ENCODE measurements around the gene COX8A. TPM values are rescaled to one million over a fixed set of nuclear protein-coding genes. Genes with fewer than 3 reads are reported as not detected.

The COX8A gene
- total RNA-seq, 1 donor = 173 TPM

DNA sequence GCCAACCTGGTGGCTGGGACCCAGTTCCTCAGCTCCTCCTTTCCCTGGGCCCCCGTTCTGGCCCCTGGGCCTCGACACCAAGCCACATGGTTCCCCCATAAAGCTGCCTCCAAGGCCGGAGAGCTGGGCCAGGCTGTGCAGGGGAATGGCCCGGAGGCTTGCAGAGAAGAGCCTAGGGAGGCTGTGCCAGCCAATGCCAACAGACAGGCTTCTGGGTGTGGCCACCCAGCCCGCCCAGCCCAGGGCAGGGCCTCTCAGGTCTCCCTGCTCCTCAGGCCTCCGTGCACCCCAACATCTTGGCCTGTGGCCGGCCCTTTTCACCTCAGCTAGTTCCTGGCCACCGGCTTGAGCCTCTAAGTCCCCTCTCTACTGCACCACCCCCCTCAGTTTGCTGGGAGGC is 43.9 kb downstream of the COX8A start:
- Histone ChIP-seq H3K4me3 (ENCODE audit: low read length) (no peak overlapping the region), H3K4me1 (ENCODE audit: insufficient read depth, low read length) (no peaks in the 10 kb centered on the region), H3K27me3 (ENCODE audit: insufficient read depth, low read length) (no peaks in the 10 kb centered on the region), H3K9me3 (ENCODE audit: low read depth, low read length) (no peaks in the 10 kb centered on the region)

- Histone ChIP-seq H3K9me3 (ENCODE audit: low read depth, low read length) (no peaks in the 10 kb centered on the region), H3K4me1 (ENCODE audit: insufficient read depth, low read length) (no peaks in the 10 kb centered on the region), H3K4me3 (ENCODE audit: low read length) (no peak overlapping the region), H3K27me3 (ENCODE audit: insufficient read depth, low read length) (no peaks in the 10 kb centered on the region)
These were observed 45.0 kb downstream of the COX8A start for GRCh38 chr11:64019106-64020037.

- Histone ChIP-seq H3K27me3 (ENCODE audit: insufficient read depth, low read length) (no peaks in the 10 kb centered on the region), H3K4me3 (ENCODE audit: low read length) (no peak overlapping the region), H3K4me1 (ENCODE audit: insufficient read depth, low read length) (no peaks in the 10 kb centered on the region), H3K9me3 (ENCODE audit: low read depth, low read length) (no peaks in the 10 kb centered on the region)
These were observed 46.7 kb downstream of the COX8A start for GRCh38 chr11:64020976-64021756.

GRCh38 chr11:64021757-64022093 is 47.3 kb downstream of the COX8A start:
- no peaks in the 10 kb centered on the region for H3K27me3 ChIP-seq (ENCODE audit: insufficient read depth, low read length)
- H3K9me3 ChIP-seq (ENCODE audit: low read depth, low read length) = no peaks in the 10 kb centered on the region
- no peaks in the 10 kb centered on the region for H3K4me1 ChIP-seq (ENCODE audit: insufficient read depth, low read length)
- H3K4me3 ChIP-seq (ENCODE audit: low read length) = no peak overlapping the region

DNA sequence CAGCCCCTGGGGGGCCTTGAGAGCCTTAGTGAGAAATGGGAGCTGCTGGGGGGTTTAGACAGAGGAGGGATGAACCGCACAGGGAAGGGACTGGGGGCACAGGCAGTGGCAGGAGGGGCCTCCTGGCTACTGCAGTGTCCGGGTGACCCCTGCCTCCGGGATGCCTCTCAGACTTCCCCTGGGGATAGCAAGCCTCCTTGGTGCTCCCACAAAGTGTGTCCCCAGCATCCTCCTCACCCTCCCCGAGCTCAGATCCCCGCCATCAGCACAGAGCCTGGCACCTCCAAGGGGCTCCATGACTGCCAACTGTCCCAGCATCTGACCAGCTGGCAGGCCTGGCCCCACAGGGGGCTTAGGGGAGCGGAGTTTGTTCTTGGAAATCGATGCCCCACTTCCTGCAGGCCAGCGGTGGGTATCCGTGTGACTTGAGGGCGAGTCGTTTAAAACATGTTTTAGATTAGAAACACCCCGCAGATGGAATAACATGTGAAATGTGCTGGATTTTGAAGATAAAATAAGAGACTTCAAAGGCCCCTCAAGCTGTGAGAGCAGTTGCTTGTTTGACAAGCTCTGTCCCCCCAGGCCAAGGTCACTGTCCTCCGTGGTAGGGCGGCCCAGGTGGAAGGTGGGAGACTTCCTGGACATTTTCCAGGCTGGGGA is 47.8 kb downstream of the COX8A start:
- Histone ChIP-seq H3K27me3 (ENCODE audit: insufficient read depth, low read length) (no peaks in the 10 kb centered on the region), H3K4me1 (ENCODE audit: insufficient read depth, low read length) (no peaks in the 10 kb centered on the region), H3K9me3 (ENCODE audit: low read depth, low read length) (no peaks in the 10 kb centered on the region), H3K4me3 (ENCODE audit: low read length) (no peak overlapping the region)

DNA sequence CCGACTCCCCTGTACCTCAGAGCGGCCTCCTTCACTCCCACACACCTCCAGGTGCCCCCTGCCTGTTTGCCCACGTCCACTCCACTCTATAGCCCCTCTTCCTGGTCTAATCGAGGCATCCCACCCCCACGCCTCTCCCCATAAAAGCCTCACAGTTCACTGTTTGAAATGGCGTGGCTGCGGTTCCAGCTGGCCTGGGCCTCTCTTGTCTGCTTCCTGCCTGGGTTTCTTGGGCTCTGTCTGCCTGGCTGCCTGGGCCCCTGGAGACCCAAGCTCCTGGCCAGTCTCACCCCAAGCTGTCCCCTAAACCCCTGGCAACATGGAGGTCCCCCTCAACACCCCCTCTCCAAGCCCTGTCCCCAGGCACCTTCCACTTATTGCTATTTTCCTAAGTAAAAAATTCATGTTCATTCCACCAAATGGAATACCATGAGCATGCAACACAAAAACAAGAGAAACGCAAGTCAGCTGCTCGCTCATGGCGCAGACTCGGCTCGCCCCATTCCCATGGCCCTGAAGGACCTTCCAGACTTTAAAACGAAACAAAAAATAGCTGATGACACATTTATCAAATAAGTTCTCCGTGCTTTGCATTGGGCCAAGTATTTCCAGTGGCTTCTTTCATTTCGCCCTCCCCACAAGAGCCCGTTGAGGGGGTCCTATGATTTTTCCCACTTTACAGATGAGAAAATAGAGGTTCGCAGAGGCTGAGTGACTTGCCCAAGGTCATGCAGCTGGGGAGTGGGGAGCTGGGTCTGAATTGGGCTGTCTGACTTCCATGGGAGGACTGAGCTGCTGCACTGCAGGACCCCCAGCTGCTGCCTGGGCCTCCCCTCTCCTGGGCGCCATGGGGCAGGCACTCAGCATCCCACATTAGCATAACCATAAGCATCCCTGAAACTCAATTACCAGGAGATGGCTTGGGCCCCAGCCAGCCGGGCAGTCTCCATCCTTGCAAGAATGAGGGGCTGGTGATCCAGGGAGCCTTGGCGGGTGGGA is 49.6 kb downstream of the COX8A start:
- Histone ChIP-seq H3K9me3 (ENCODE audit: low read depth, low read length) (no peaks in the 10 kb centered on the region), H3K4me3 (ENCODE audit: low read length) (no peak overlapping the region), H3K27me3 (ENCODE audit: insufficient read depth, low read length) (no peaks in the 10 kb centered on the region)

DNA sequence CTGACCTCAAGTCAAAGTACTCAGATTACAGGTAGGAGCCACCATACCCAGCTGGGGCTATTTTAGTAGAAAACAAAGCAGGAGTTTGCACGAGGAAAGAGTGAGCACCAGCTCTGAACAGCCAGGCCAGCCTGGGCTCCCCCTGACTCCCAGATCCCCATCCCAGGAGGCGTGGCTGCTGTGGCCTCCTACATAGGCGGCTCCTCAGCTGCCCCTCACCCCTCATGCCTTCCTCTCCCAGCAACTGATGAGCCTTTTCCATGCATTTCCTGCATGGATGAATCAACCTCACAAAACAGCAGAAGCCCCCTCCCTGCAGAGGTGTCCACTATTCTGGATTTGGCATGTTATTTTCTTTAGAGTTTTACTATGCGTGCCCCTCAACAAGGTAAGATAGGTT is 50.8 kb downstream of the COX8A start:
- Histone ChIP-seq H3K9me3 (ENCODE audit: low read depth, low read length) (no peaks in the 10 kb centered on the region), H3K27me3 (ENCODE audit: insufficient read depth, low read length) (no peaks in the 10 kb centered on the region), H3K4me1 (ENCODE audit: insufficient read depth, low read length) (peaks cover 17% of the 10 kb centered on the region), H3K4me3 (ENCODE audit: low read length) (no peak overlapping the region)

More for the DNA sequence above, 49.6 kb downstream of the COX8A start:
- H3K4me1 ChIP-seq (ENCODE audit: insufficient read depth, low read length) = peaks cover 17% of the 10 kb centered on the region

Other genes with a start within 250 kb of the COX8A start
- 2.6 TPM for gene ZFTA, start 205.8 kb upstream of the COX8A start, total RNA-seq
- gene SPINDOC, start 161.2 kb upstream of the COX8A start, total RNA-seq = 3.0 TPM
- 19.4 TPM for gene MARK2, start 135.5 kb upstream of the COX8A start, total RNA-seq
- not detected for gene RCOR2, start 57.5 kb upstream of the COX8A start, total RNA-seq
- gene NAA40, start 35.6 kb upstream of the COX8A start, total RNA-seq = 5.2 TPM
- 33.6 TPM for gene OTUB1, start 11.8 kb downstream of the COX8A start, total RNA-seq
- not detected for gene FLRT1, start 61.3 kb downstream of the COX8A start, total RNA-seq
- gene MACROD1, start 191.5 kb downstream of the COX8A start, total RNA-seq = 4.0 TPM
- gene STIP1, start 211.6 kb downstream of the COX8A start, total RNA-seq = 36.8 TPM
- 105 TPM for gene FERMT3, start 232.1 kb downstream of the COX8A start, total RNA-seq